ENCODE data around the gene ATAD2B. TPM values are rescaled to one million over a fixed set of nuclear protein-coding genes. Genes with fewer than 3 reads are reported as not detected.

ATAD2B gene
- total RNA-seq, 1 experiment from 2014 or later: 9.7 TPM

- no peak for DNase-seq (ENCODE audit: low read depth)
Observed at GRCh38 chr2:23703583-23704385, 223.1 kb downstream of the ATAD2B start.

- no peak for DNase-seq (ENCODE audit: low read depth)
Observed at GRCh38 chr2:23703037-23703582, 223.8 kb downstream of the ATAD2B start.

- DNase-seq (ENCODE audit: low read depth): no peak
Observed at GRCh38 chr2:23700627-23701026, 226.3 kb downstream of the ATAD2B start.

GRCh38 chr2:23699580-23699925 is 227.4 kb downstream of the ATAD2B start:
- DNase-seq (ENCODE audit: low read depth): no peak

- no peak for DNase-seq (ENCODE audit: low read depth)
Observed at GRCh38 chr2:23698721-23699579, 228.0 kb downstream of the ATAD2B start.

Other genes starting within 250 kb of the ATAD2B start
- 13.5 and 16.2 TPM in 2 replicates for gene UBXN2A, start 13.3 kb upstream of the ATAD2B start, total RNA-seq (2014; rRNA removed; shearing (Covaris generic))
- 0.06 TPM in 1 of 2 replicates, not detected in the other for gene MFSD2B, start 83.0 kb upstream of the ATAD2B start, total RNA-seq (2014; rRNA removed; shearing (Covaris generic))
- 14.6 and 18.0 TPM in 2 replicates for gene WDCP, start 120.3 kb upstream of the ATAD2B start, total RNA-seq (2014; rRNA removed; shearing (Covaris generic))
- gene FKBP1B, start 122.6 kb upstream of the ATAD2B start, total RNA-seq (2014; rRNA removed; shearing (Covaris generic)): 0.98 and 8.5 TPM in 2 replicates
- gene SF3B6, start 149.2 kb upstream of the ATAD2B start, total RNA-seq (2014; rRNA removed; shearing (Covaris generic)): 314 and 397 TPM in 2 replicates
- gene TP53I3, start 157.7 kb upstream of the ATAD2B start, total RNA-seq (2014; rRNA removed; shearing (Covaris generic)): 17.6 and 21.4 TPM in 2 replicates
- gene PFN4, start 196.2 kb upstream of the ATAD2B start, total RNA-seq (2014; rRNA removed; shearing (Covaris generic)): 0.74 and 4.7 TPM in 2 replicates
- gene FAM228B, start 196.3 kb upstream of the ATAD2B start, total RNA-seq (2014; rRNA removed; shearing (Covaris generic)): 3.7 and 7.0 TPM in 2 replicates
- gene FAM228A, start 247.9 kb upstream of the ATAD2B start, total RNA-seq (2014; rRNA removed; shearing (Covaris generic)): not detected in 2 replicates